K562 (cell line): ENCODE data around the gene LMNTD2.
A peak's percentile ranks its signal among the peaks of the same experiment; 100 is the strongest.

Source experiments
- CHD4 ChIP-seq: fragments of 200-600 bp; sonication (generic); IDR thresholded peaks from 3 replicates; pipeline ENCODE4 v1.6.1; 2012; ENCODE audit warnings: low read depth, mild to moderate bottlenecking, mixed read lengths, low read length, inconsistent platforms; ENCODE audit not compliant: insufficient read depth, insufficient replicate concordance, poor library complexity, severe bottlenecking
- CTCF ChIP-seq, 3 experiments: IDR thresholded peaks in 2 of 3; conservative IDR thresholded peaks in 1 of 3; 2 replicates each; pipeline ENCODE4 v1.5.1; 2011 to 2012; ENCODE audit warnings: low read length in 3 of 3, mild to moderate bottlenecking in 3 of 3, control low read depth in 2 of 3, improper control_type of control experiment in 1 of 3, inconsistent platforms in 1 of 3, low read depth in 1 of 3, mixed read lengths in 1 of 3, moderate library complexity in 1 of 3; ENCODE audit not compliant: insufficient read depth in 2 of 3
- GABPA ChIP-seq: fragments of 200-800 bp; sonication (Bioruptor generic); conservative IDR thresholded peaks from 2 replicates; pipeline ENCODE4 v1.6.1; 2016; ENCODE audit warnings: low read depth, missing genetic modification characterization, missing compliant biosample characterization
- GATAD2B ChIP-seq: fragments of 450-650 bp; IDR thresholded peaks from 2 replicates; pipeline ENCODE4 v1.6.1; 2017; ENCODE audit warnings: mild to moderate bottlenecking, borderline replicate concordance
- GTF2E2 ChIP-seq: fragments of 200-800 bp; sonication (Bioruptor generic); IDR thresholded peaks from 2 replicates; pipeline ENCODE4 v1.6.1; 2016; ENCODE audit warnings: missing genetic modification characterization, missing compliant biosample characterization
- HBP1 ChIP-seq: fragments of 450-650 bp; formaldehyde crosslinking; IDR thresholded peaks from 2 replicates; pipeline ENCODE4 v1.4.0; 2022; ENCODE audit warnings: missing genetic modification characterization
- KHSRP ChIP-seq: fragments of 450-650 bp; IDR thresholded peaks from 2 replicates; pipeline ENCODE4 v1.6.1; 2017
- MAX ChIP-seq: sonication (generic); formaldehyde crosslinking; IDR thresholded peaks from 2 replicates; pipeline ENCODE4 v1.9.0; 2022; ENCODE audit warnings: mild to moderate bottlenecking, missing genetic modification reagents
- RFX5 ChIP-seq: IDR thresholded peaks from 2 replicates; pipeline ENCODE4 v1.6.1; 2011; ENCODE audit warnings: low read depth, mild to moderate bottlenecking, improper control_type of control experiment, low read length
- TOE1 ChIP-seq, 2 experiments: fragments of 450-650 bp in 1 of 2; sonication (generic) in 1 of 2; formaldehyde crosslinking in 1 of 2; IDR thresholded peaks; 2 replicates each; pipeline versions ENCODE4 v1.7.1 to v1.8.0; 2016 to 2022; ENCODE audit warnings: borderline replicate concordance in 2 of 2, mild to moderate bottlenecking in 2 of 2, antibody characterized with exemption in 1 of 2, inconsistent platforms in 1 of 2, low read depth in 1 of 2, missing genetic modification reagents in 1 of 2, moderate library complexity in 1 of 2
- USF1 ChIP-seq: sonication (generic); formaldehyde crosslinking; IDR thresholded peaks from 2 replicates; pipeline ENCODE4 v1.9.0; 2022; ENCODE audit warnings: mild to moderate bottlenecking, missing genetic modification reagents

GRCh38 chr11:506238-506994 is 54.1 kb downstream of the LMNTD2 start:
- TF ChIP-seq GABPA (tag) (peak; percentile 90), HBP1 (CRISPR knock-in tag) (peak; percentile 53; the same call in 1 of the 2 replicates), CTCF (IDR thresholded peaks at IDR 0.05 in 2 of 3, conservative IDR thresholded peaks at IDR 0.05 in 1 of 3; ENCODE audit: insufficient read depth in 2 of 3, low read depth in 1 of 3, low read length in 3 of 3) (0 out of 6 replicates have a peak, but pooled peaks of 1 of the 3 experiments have one; percentile 10), USF1 (CRISPR knock-in tag) (peak; percentile 89), GTF2E2 (tag) (no peak; the same call in 1 of the 2 replicates), MAX (CRISPR knock-in tag) (peak; percentile 90), RFX5 (no peak), CHD4 (no peak), GATAD2B (no peak), TOE1 (IDR thresholded peaks at IDR 0.05; ENCODE audit: borderline replicate concordance) (0 out of 2 replicates have a peak, but pooled peaks have one; percentile 15), TOE1 (CRISPR knock-in tag; IDR thresholded peaks at IDR 0.05; ENCODE audit: borderline replicate concordance, low read depth) (peak; percentile 19; the same call in 1 of the 2 replicates), KHSRP (no peak; the same call in 1 of the 2 replicates)
